Chondrocyte (in vitro differentiated cells): ENCODE results near the gene PPM1A. TPM values are rescaled to one million over a fixed set of nuclear protein-coding genes. Genes with fewer than 3 reads are reported as not detected.

ENCODE experiments used
- DNase-seq: peaks from one replicate; pipeline ENCODE4 v3.0.0; 2021; ENCODE audit warnings: mixed read lengths, low spot score
- H3K27ac Mint-ChIP-seq: one replicate; pipeline ENCODE4 v1.8.0; 2021; ENCODE audit warnings: mild to moderate bottlenecking, moderate library complexity, mixed read lengths; ENCODE audit not compliant: unreplicated experiment
- H3K27me3 Mint-ChIP-seq: 2 replicates; pipeline ENCODE4 v1.8.0; 2021; ENCODE audit warnings: low read depth, mixed read lengths
- H3K36me3 Mint-ChIP-seq: 2 replicates; pipeline ENCODE4 v1.8.0; 2021; ENCODE audit warnings: low read depth, mixed read lengths
- H3K4me1 Mint-ChIP-seq: 2 replicates; pipeline ENCODE4 v1.8.0; 2021; ENCODE audit warnings: low read depth, mild to moderate bottlenecking, mixed read lengths
- H3K4me3 Mint-ChIP-seq: one replicate; pipeline ENCODE4 v1.8.0; 2021; ENCODE audit warnings: mild to moderate bottlenecking, moderate library complexity, mixed read lengths; ENCODE audit not compliant: unreplicated experiment
- H3K9me3 Mint-ChIP-seq: 2 replicates; pipeline ENCODE4 v1.8.0; 2021; ENCODE audit warnings: low read depth, mixed read lengths
- total RNA-seq: library from RNA; stranded (reverse); gene quantifications from 3 replicates; pipeline ENCODE4 v1.2.1, GENCODE V29; 2021
- TF ChIP-seq, protein P1 (sequence below): fragments of 200-600 bp; sonication (generic); IDR thresholded peaks from 2 replicates; pipeline ENCODE4 v1.5.0; 2021; ENCODE audit warnings: antibody characterized with exemption, mild to moderate bottlenecking, moderate library complexity

Gene PPM1A
- total RNA-seq, 1 donor from 2014 or later: 43.9 TPM

GRCh38 chr14:60242429-60242828 lies 6.6 kb upstream of the PPM1A start:
- TF ChIP-seq, protein P1, sequence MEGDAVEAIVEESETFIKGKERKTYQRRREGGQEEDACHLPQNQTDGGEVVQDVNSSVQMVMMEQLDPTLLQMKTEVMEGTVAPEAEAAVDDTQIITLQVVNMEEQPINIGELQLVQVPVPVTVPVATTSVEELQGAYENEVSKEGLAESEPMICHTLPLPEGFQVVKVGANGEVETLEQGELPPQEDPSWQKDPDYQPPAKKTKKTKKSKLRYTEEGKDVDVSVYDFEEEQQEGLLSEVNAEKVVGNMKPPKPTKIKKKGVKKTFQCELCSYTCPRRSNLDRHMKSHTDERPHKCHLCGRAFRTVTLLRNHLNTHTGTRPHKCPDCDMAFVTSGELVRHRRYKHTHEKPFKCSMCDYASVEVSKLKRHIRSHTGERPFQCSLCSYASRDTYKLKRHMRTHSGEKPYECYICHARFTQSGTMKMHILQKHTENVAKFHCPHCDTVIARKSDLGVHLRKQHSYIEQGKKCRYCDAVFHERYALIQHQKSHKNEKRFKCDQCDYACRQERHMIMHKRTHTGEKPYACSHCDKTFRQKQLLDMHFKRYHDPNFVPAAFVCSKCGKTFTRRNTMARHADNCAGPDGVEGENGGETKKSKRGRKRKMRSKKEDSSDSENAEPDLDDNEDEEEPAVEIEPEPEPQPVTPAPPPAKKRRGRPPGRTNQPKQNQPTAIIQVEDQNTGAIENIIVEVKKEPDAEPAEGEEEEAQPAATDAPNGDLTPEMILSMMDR: no peak
- Mint-ChIP-seq H3K9me3 (no peaks in the 10 kb centered on the region), H3K4me3 (no peak overlapping the region), H3K36me3 (no peaks in the 10 kb centered on the region), H3K4me1 (peaks cover 4% of the 10 kb centered on the region), H3K27me3 (no peaks in the 10 kb centered on the region), H3K27ac (no peak overlapping the region)
- DNase-seq: no peak

DNA sequence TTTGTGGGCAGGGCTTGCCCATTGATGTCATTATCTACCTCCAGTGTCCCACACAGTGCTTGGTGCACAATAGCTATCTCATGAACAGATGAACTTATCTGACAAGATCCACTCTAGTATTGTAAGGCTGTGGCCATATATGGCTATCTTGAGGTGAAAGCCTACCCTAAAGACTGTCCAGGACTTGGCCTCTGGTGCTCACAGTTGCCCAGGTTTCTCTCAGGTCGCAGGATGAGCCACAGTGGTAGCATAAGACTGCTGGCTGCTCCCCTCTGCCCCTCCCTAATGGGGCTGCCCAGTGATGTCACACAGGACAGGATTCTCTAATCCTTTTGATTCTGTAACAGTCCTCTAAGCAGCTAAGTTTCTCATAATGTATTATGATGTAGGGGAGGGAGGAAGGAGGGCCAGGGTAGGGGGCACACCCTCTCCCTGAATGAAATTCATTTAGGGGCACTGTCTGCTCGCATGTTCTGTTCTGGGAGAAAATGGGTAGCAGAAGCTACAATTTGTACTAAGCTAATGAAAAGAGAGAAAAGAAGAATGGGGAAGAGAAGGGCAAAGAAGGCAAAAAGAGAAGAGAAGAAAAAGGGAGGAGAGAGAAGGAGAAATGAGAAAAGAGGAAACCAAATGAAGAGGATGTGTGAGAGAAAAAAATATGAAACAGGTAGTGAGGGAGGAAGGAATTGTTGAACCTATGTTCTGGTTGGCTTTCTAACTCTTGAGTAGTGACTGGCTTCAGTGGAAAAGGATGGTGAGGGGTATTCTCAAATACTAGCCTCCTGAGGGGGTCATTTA lies 3.4 kb upstream of the PPM1A start:
- Mint-ChIP-seq H3K4me1 (peaks cover 20% of the 10 kb centered on the region), H3K9me3 (no peaks in the 10 kb centered on the region), H3K36me3 (no peaks in the 10 kb centered on the region), H3K27me3 (no peaks in the 10 kb centered on the region), H3K4me3 (no peak overlapping the region), H3K27ac (no peak overlapping the region)
- no peak for DNase-seq
- TF ChIP-seq, protein P1: no peak

GRCh38 chr14:60247994-60248696 lies 876 bp upstream of the PPM1A start:
- no peaks in the 10 kb centered on the region for H3K27me3 Mint-ChIP-seq
- H3K4me1 Mint-ChIP-seq: peaks cover 43% of the 10 kb centered on the region
- TF ChIP-seq, protein P1: no peak
- no peak for DNase-seq
- H3K9me3 Mint-ChIP-seq: no peaks in the 10 kb centered on the region
- H3K4me3 Mint-ChIP-seq: peak overlapping the region; percentile 90
- peak overlapping the region; percentile 99 for H3K27ac Mint-ChIP-seq
- no peaks in the 10 kb centered on the region for H3K36me3 Mint-ChIP-seq

- Mint-ChIP-seq H3K27ac (peak overlapping the region; percentile 78), H3K36me3 (no peaks in the 10 kb centered on the region), H3K4me3 (peak overlapping the region; percentile 90), H3K4me1 (peaks cover 51% of the 10 kb centered on the region), H3K9me3 (no peaks in the 10 kb centered on the region), H3K27me3 (no peaks in the 10 kb centered on the region)
- TF ChIP-seq, protein P1: peak; percentile 24
- no peak for DNase-seq
These were observed 568 bp downstream of the PPM1A start for GRCh38 chr14:60249321-60250256.
